ENCODE results near the gene IL1R2. TPM values are rescaled to one million over a fixed set of nuclear protein-coding genes. Genes with fewer than 3 reads are reported as not detected.

Gene IL1R2
- total RNA-seq, 1 donor from 2014 or later, result not detected

GRCh38 chr2:102076512-102076911, 84.8 kb downstream of the IL1R2 start:
- Mint-ChIP-seq H3K27ac (ENCODE audit: unreplicated experiment) (no peak overlapping the region), H3K36me3 (ENCODE audit: unreplicated experiment) (no peaks in the 10 kb centered on the region), H3K4me1 (ENCODE audit: low read depth, unreplicated experiment) (peaks cover 2% of the 10 kb centered on the region), H3K4me3 (ENCODE audit: unreplicated experiment) (no peak overlapping the region), H3K9me3 (ENCODE audit: unreplicated experiment) (no peaks in the 10 kb centered on the region), H3K27me3 (ENCODE audit: unreplicated experiment) (peaks cover 1% of the 10 kb centered on the region)
- TF ChIP-seq, protein P1, sequence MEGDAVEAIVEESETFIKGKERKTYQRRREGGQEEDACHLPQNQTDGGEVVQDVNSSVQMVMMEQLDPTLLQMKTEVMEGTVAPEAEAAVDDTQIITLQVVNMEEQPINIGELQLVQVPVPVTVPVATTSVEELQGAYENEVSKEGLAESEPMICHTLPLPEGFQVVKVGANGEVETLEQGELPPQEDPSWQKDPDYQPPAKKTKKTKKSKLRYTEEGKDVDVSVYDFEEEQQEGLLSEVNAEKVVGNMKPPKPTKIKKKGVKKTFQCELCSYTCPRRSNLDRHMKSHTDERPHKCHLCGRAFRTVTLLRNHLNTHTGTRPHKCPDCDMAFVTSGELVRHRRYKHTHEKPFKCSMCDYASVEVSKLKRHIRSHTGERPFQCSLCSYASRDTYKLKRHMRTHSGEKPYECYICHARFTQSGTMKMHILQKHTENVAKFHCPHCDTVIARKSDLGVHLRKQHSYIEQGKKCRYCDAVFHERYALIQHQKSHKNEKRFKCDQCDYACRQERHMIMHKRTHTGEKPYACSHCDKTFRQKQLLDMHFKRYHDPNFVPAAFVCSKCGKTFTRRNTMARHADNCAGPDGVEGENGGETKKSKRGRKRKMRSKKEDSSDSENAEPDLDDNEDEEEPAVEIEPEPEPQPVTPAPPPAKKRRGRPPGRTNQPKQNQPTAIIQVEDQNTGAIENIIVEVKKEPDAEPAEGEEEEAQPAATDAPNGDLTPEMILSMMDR (IDR thresholded peaks at IDR 0.05; ENCODE audit: partially characterized antibody, unreplicated experiment), result no peak
- DNase-seq, result no peak

Other genes starting within 250 kb of the IL1R2 start
- gene IL1R1, start 150.8 kb downstream of the IL1R2 start, total RNA-seq (ENCODE audit: unreplicated experiment), result 0.17 TPM
- gene IL1RL2, start 195.1 kb downstream of the IL1R2 start, total RNA-seq (ENCODE audit: unreplicated experiment), result not detected